Measurements from ENCODE around the gene TMIGD1.

TMIGD1 gene, protein sequence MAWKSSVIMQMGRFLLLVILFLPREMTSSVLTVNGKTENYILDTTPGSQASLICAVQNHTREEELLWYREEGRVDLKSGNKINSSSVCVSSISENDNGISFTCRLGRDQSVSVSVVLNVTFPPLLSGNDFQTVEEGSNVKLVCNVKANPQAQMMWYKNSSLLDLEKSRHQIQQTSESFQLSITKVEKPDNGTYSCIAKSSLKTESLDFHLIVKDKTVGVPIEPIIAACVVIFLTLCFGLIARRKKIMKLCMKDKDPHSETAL

DNA sequence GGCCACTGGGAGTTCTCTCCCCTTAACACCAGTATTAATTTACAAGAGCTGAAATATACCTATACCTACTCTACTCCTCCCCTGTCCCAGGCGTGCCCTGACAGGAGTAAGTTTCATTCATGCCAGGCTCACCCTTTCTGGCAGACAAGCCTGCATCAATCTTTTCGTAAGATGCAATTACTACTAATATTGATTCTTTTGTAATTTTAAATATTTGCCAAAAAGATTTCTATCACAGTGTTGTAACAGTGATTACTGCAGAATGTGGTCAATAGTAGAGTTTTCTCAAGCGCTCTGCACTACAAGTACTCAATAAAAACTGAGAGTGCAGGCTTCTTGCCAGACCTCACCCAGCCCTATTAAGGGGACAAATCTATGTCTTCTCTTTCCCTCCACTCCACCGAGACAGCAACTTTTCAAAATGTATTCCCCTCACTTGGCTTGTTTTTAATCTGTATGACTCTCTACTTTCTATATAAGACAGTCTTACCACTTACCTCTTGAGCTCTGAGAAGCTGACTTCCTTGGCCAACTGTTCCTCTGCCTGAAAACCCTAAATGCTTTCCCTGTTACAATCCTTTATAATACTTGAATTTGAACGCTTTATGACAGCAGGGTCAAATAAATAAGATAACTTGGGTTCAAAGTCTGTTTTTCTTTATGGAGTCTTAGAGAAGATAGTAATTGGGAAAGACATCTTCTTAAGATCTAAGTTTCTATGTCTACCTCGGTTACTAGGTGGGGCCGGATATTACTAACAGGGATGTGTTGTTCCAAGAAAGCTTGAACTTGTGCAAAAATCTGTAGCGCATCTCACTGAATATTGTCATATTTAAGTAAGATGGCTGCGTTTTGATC is at the start of gene TMIGD1:
TSS of gene TMIGD1 (minus strand) at position 555 of the 858 bp plus-strand sequence. CDS start 1,924 bp downstream, outside the sequence.
- no peak for DNase-seq

DNA sequence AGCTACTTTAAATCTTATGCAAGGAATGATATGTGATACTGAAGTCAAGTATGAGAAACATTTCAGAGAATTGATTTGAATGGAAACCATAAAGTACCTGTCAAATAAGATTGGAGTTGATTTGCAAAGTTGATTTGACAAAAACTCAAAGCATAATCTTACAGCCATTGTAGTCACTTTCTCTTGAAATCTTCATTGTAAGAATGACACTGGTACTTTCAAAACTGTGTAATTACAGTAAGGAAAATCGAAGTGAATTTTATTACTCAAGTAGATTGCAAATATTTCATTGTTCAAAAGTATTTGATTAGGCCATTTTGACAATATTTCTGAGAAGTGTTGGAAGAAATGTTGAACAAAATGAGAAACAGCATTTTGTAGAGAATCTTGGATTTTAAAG is 48.5 kb upstream of the TMIGD1 start:
- no peak for DNase-seq

DNA sequence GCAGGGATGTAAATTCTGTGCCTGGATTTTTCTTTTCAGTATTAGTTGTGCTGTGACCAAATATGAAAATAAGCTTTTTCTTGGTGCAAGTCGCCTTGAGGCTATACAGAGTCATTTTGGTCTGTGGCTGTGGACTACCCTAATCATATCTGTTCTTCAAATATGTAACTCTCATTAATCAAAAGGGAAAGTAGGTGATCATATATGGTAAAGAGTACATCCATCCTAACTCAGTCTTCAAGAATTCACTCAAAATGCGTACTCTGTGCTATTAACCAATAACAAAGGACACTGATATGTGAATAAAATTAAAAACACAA is 47.4 kb upstream of the TMIGD1 start:
- DNase-seq = no peak

DNA sequence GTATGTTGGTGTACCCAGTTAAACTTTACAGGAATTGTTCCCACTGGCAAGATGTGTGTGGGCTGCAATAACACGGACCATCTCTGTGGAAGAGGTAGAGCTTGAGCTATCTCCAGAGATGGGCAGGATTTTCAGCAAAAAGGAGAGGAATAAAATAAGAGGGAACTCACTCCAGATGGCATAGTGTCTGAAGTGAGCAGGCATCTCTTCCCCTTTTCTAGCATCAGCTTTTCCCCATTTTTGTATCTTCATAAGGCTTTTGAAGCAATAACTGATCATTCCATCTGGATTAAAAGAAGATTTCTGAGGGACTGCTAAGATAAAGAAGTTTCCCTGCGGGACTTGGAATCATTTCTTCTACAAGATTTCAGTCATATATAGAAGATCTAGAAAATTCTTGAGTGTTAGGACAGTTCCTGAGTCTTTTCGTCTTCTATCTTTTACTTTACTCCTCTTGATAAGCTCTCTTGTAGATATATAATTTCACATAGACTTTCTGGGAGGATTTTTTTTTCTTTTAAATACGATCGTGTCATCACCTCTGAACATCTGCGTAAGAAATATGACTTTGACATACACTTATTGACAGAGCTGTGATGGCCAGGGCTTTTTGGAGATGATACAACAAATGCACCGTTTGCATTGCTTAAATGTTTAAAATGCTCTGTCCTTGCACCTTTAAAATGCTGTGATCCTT is 46.9 kb upstream of the TMIGD1 start:
- DNase-seq = no peak

DNA sequence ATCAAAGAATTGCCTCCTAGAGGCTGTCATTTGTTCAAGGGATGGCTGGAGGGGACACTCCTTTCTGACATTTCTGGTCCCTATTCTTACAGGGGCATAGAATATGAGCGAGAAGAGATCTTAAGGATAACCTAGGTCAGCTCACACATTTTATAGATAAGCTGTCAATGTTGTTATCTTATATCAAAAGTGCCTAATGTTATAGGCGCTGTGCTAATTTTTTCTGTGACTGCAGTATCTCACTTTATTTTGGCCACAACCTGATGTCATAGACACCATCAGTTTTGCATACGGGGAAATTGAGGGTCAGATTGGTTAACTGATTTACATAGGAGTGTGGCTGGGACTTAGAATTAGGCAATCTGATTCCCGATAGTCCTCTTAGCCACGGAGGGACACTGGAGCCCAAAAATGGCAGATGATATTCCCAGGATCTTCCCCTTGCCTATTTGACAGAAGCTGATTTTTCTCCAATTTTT is 46.1 kb upstream of the TMIGD1 start:
- DNase-seq = no peak

DNA sequence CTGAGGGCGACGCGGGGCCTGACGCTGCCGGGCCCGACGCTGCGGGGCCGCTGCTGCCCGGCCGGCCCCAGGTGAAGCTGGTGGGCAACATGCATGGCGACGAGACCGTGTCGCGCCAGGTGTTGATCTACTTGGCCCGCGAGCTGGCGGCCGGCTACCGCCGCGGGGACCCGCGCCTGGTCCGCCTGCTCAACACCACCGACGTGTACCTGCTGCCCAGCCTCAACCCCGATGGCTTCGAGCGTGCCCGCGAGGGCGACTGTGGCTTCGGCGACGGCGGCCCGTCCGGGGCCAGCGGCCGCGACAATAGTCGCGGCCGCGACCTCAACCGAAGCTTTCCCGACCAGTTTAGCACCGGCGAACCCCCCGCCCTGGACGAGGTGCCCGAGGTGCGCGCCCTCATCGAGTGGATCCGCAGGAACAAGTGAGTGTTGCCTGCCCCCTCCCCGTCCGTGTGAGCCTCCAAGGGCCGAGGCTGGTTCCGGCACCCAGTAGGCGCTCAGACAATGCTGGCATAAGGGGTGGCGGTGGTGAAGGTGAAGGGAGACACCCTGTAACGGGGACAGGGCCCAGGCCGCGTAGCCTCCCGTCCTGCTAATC is 45.5 kb upstream of the TMIGD1 start:
- DNase-seq = peak; percentile 75

DNA sequence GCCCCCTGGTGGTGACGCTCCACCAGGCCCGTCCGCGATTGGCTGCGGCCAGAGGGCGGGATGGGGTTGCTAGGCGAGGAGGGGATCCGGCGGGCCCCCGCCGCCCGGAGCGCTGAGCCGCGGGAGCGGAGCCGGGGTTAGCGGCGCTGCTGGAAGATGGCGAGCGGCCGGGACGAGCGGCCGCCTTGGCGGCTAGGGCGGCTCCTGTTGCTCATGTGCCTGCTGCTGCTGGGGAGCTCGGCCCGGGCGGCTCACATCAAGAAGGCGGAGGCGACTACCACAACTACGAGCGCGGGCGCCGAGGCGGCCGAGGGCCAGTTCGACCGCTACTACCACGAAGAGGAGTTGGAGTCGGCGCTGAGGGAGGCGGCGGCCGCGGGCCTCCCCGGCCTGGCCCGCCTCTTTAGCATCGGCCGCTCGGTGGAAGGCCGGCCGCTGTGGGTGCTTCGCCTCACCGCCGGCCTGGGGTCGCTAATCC is 45.0 kb upstream of the TMIGD1 start, which contains the start of gene CPD:
TSS of gene CPD (plus strand) at position 103 of the 478 bp plus-strand sequence. CDS start at position 157, 54 bp downstream.
- peak; percentile 99 for DNase-seq

DNA sequence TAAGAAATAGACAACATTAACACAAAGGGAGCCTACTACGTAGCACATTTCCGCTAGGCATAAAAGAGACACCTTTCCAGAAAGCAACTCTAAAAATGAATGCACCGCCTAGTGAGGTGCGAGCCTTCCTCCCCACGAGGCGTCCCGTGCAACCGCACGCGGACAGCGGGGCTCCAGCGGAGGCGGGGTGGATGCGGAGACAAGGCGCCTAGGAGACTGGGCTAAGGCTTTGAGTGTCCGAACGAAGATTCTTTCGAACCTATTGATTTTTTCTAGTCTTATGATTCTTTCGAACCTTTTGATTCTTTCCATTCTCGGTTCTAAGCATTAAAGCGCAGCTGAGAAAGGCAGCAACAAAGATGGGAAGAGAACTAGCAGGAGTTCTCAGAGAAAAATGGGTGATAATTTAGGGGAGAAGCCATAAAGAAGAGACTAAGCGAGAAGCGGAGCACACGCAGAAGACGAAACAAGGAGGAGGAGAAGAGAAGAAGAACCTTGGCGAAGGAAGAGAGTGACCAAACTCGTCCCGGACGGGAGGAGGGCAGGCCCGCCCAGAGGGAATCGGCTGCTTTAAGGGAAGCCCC is 44.5 kb upstream of the TMIGD1 start:
- peak; percentile 86 for DNase-seq

DNA sequence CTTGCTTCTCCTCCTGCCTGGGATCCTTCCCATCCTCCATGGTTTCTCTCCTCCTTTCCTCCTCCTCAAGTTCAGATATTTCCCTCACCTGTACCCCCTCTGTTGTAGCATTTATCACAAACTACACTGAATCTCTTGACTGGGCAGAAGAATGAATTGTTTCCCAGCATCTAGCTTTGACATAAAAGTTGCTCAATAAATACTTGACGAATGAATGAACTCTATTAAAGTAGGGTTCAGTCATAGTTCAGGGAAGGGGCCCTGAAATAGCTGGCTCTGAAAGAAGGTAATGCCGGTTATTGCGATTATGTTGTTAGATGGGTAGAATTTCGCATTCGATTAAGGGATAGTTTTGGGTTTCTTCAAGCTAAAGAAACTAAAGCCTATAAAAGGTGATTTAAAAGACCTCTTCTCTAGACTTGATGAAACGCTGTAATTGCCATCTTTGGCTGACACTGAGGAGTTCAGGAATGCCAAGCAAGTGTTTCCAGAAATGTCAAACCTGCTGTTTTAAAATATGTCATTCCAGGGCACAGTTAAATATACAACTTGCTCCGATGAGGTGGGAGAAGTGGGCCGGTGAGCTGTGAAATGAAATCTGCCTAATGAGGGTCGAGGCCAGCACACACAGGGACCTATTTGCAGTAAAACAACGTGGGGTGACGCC is 43.9 kb upstream of the TMIGD1 start:
- DNase-seq = no peak

DNA sequence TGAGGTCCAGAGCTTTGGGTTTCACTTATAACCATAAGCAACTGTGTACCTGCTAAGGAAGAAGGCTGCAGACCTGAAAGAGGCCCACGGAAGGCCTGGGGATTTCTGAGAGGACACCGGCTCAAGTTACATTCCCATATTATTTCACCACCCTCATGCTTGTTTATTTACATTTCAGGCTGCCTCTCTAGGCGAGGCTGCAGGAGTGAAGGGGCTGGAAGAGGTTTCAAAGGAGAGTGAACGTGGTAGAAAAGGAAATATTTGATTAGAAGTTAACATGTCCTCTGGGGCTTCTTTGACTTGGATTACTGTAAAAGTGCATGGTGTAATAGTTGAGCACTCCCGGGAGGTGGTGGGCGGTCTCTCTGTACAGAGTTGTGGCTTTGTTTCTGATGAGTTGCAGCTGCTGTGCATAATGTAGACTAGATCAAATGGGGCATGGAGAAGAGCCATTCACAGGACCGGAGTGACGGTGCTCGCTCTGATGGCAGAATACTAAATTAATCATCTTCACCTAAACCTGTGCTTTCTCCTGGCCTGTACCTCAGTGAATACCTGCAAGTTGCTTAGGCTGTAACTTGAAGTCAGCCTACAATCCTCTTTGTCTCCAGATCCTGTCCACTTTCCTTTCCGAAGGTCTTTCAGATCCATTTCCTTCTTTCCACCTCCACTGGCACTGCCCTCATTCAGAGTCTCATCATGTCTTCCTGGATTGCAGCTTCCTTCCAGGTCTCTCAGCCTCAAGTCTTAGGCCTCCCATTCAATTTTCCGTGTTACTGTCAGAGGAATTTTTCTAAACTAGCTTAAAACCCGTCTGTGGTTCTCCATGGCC is 43.0 kb upstream of the TMIGD1 start:
- DNase-seq = peak; percentile 76

DNA sequence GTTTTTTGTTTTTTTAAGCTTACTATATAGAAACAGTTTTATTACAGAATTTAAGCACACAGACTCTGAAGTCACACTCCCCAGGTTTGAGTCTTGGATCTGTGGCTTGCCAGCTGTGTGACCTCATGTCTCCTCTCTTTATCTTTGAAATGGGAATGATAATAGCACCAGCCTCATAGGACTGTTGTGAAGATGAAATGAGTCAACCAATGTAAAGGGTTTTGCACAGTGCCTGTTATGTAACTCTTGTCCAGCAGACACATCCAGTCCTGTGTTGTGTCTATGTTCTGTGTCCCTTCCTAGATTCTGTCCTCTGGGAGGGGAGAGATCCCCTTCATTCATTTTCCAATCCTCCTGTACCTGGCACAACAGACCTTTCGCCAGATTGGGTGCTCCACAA is 41.8 kb upstream of the TMIGD1 start:
- DNase-seq = no peak

DNA sequence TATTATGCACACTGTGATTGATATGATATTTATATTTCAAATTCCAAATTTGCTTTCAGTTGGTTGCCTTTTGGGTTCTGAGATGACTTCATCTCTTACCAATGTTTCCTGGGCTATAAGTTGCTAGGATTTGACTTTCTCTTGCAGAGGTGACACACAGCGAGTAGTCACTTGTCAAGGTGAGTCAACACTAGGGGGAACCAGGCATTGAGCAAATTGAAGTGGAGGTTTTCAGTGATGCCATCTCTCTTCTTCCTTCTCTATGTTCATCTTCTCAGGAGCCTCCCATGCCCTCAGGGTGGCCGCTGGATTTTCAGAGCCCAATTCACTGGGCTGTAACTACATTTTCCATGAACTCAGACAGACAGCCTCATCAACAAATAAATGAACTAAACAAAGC is 38.9 kb upstream of the TMIGD1 start:
- DNase-seq = no peak

DNA sequence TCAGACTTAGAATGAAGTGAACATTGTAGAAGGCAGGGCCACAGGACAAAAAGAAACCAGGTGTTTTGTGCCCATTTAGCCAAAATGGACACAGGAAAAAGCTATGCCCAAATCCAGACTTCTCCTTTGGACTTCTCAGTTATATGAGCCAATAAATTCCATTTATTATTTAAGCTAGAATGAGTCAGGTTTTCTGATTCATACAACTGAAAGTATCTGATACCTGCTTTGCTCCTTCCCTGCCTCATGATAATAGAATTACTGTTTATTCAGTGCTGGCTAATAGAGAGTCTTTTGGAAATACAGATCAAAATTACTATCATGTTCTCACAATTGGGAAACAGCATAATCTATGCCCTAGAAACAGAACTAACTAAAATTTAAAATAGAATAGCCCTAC is 36.1 kb upstream of the TMIGD1 start:
- no peak for DNase-seq

DNA sequence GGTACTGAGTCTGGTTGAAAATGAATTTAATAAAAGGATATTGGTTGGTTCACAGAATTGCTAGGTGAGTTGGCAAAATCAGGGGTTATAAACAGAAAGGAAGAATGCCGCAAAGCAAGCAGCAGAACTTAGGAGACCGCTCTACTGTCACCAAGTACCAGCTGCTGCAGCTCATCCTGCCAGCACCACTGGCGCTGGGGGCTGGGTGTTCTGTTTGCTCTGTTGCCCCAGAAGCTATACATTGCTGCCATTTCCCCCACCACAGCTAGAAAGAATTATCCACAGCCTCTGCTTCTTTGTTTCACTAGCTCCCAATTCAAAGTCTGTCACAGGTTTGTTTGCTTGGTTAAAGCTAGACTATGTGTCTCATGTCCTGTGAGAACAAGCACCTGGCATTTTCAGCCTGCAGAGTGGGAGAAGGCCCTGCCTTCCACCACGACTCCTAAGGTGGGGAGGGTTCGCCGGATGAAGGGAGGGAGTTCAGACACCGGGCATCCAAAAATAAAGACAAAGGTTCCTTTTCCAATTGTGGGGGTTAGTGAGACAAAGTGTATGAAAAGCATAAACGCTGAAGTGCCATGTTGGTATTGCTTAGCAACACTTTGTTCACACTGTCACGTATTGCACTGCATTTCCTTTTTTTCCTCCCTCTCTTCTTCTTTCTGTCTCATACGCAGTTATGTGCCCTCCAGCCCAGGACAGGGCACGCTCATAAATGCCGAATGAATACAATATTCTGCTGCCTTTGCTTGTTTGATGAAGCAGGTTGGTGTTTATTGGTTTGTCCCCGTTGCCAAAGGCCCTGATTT is 35.3 kb upstream of the TMIGD1 start:
- DNase-seq = no peak

DNA sequence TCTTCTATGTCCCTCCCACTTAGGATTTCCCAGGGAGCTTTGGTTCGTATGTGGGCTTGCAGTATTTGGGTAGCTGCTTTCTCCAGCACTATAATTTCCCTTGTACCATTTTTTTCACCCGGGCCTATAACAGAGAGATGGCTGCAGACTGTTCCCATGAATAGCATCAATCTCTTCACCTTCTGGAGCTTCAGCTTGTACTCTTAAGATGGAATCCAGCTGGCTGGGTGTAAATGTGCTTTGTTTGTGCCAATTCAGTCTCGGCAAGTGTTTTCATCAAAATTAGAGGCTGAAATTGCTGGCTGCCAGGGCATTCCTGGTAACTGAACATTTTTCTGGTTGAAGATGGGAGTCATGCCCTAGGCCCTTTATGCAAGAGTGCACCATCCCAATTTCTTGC is 32.7 kb upstream of the TMIGD1 start:
- DNase-seq = no peak

DNA sequence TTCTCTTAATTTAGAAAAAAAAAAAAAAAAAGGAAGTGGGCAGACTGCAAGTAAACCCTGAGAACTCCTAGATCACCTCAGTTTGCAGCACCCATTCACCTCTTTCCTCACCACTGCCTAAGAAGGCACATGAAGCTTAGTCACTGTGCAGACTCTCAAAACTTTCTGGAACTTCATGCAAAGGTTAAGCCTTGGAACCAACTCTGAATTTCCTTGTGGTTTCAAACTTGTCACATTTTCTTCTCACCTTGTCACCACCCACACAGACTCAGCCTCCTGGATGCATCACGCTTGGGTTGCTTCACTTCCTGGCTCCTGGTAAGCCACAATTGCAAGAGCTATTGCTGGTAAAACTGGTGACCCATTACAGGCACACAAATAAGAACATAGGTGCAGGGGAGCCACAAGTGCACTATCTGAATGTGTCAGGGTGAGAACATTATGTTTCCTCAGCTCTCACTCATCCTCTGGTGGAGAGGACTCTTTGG is 29.9 kb upstream of the TMIGD1 start:
- DNase-seq = peak; percentile 91

DNA sequence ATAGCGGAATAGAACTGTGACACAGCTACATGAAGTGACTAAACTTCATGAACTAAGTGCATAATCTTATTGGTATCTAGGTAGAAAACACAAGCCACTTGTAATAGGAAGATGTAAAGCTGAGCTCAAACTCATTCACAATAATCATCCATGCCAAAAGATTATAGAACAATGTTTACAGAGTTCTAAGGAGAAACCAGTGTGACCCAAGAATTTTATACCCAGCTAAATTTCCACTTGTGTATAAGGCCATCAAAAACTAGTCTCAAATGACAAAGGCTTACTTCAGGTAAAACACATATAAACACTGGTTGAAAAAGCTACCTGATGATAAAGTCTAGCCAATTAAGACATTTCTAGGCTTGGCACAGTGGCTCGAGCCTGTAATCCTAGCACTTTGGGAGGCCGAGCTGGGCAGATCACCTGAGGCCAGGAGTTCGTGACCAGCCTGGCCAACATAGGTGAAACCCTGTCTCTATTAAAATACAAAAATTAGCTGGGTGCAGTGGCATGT is 28.0 kb upstream of the TMIGD1 start:
- DNase-seq = no peak

DNA sequence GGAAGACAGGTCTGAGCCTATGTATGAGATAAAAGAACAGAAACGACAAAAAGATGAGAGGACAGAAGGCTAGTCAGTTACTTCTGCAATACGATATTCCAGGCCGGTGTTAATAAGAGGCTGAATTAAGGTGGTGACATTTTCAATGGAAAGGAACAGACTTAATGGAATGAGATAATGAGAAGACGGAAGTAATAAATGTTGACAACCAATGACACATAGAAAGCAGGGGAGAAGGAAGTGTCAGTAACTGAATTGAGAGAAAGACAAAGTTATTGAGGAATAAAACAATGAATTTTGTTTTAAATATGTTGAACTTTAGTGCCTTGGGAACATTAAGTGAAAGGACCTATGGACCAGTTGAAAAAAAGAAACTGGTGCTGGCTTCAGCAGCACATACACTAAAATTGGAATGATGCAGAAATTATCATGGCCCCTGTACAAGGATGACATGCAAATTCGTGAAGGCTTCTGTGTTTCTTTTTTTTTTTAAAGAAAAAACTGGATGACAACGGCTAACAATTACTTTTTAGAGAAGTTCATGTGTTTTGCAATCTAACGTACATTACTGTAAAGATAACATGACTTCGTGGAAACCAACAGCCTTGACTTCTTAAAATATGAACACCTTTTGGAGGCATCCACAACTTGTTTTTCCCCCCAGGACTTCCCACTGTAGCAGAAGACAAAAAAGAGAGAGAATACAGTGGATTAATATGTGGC is 26.4 kb upstream of the TMIGD1 start:
- DNase-seq = no peak

Data from activated effector memory CD4-positive, alpha-beta T cell treated with anti-CD3 and anti-CD28 coated beads, Interleukin-2, amount 50 U/mL, for 16 hours (primary cell).